ENCODE measurements around the gene ZMIZ1.
A peak's percentile ranks its signal among the peaks of the same experiment; 100 is the strongest.

Gene ZMIZ1

GRCh38 chr10:79310911-79311573, 242.3 kb downstream of the ZMIZ1 start:
- DNase-seq (ENCODE audit: low read depth) = no peak

DNA sequence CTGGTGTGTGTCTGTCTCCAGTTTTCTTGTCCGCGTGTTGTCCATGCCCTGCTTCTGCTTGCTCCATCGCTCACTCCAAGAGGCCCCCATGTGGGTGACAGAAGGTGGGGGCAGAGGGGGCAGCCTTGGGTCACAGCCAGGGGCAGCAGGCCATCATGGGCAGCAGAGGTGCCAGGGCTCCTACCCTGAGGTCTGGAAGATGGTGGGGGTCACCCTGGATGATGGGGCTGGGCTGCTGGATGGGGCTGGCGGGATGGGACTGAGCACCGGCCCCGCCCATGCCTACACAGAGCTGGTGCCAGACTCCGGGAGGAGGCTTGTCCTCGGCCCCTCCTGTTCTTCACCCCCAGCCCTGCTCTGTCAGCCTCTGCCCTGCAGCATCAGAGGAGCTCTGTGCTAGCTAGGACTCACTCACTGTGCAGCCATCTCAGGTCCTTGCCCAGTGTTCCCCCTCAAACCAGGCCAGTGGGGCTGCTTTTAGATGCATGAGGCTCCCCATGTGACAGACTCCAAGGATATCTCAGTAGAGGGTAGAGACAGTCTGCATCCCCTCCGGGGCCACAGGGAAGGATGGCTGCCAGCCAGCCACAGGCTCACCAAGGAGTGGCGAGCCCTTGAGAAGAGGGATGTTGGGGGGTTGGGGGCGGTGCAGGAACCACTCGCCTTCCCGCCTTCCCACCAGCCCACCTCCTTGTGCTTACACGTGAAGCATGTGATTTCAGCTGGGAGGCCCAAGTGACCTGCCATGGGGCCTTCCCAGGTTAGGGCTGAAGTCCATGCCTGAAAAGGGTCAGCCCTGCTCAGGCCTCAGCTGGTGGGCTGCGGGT, 243.0 kb downstream of the ZMIZ1 start:
- no peak for DNase-seq (ENCODE audit: low read depth)

GRCh38 chr10:79312601-79313187, 243.9 kb downstream of the ZMIZ1 start:
- no peak for DNase-seq (ENCODE audit: low read depth)

GRCh38 chr10:79313320-79313719, 244.6 kb downstream of the ZMIZ1 start:
- no peak for DNase-seq (ENCODE audit: low read depth)

DNA sequence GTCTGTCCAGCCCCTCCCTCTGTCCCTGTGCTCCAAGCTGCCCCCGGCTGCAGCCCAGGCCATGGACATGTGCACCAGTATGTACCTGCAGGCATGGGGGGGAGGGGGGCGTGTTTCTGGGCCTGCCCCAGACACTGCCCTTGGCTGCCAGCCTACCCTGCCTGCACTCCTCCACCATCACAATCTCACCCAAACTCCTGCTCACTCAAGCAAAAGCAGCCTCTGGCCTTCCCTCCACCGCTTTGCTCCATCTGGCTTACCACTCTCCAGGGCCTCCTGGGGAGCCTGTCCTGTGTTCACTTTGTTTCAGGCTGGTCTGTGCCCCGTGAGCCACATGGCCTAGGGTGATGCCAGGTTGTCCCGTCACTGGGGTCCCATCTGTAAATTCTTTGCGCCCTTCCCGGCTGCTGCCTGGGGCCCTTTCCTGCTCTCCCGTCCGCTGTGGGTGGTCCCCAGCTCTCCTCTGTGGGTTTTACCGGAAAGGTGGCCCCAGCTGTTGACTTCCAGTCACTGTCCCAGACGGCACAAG, 245.2 kb downstream of the ZMIZ1 start:
- DNase-seq (ENCODE audit: low read depth) = no peak

DNA sequence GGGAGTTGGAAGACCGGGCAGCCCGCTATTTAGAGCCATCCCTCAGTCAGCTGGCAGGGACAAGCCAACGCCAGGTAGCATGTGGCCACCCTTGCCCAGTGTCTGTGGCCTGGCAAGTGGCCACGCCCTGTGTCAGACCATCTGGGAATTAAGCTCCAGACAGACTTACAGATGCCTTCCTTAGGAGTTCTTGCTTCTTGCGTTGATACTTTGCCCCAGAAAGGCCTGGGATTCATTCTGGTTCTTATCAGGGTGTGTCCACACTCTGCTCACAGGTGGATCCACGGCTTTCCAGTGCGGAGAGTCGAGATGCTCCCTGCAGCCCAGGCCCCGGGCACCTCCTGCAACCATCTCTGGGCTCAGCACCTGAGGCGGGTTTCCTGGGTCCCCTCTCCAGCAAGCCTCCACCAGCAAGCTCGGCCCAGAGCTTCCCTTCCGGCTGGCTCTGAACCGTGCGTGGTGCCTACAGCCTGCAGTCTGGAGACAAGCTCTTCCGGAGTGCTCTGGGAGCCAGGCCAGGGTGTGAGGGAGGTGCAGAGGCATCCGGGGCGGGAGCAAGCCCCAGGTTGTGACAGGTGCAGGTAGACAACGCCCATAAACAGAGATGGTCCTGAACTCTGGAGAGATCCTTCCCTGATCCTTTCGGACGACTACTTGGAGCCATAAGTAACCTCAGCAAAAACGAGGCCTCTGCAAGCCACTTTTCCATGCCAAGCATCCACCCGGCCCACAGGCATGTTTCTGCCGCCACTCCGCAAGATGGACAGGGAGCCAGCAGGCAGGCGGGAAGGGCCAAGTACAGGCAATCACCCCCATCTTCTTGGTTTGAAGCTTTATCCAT, 246.2 kb downstream of the ZMIZ1 start:
- DNase-seq (ENCODE audit: low read depth) = no peak

DNA sequence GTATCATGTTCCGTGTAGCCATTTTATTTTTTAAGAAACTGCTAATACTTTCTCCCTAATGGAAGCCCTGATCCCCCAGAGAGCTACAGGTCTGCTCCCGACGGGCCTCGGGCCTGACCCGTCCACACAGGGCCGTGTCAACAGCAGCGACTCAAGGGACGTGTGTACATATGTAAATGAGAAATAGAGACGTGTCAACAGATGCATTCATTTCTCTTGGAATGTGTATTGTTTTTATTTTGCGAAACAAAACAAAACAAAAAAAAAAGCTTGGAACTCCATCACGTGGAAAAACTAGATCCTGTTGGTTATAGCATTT, 246.8 kb downstream of the ZMIZ1 start:
- DNase-seq (ENCODE audit: low read depth) = no peak

- no peak for DNase-seq (ENCODE audit: low read depth)
These were observed 248.1 kb downstream of the ZMIZ1 start for GRCh38 chr10:79316671-79317431.

DNA sequence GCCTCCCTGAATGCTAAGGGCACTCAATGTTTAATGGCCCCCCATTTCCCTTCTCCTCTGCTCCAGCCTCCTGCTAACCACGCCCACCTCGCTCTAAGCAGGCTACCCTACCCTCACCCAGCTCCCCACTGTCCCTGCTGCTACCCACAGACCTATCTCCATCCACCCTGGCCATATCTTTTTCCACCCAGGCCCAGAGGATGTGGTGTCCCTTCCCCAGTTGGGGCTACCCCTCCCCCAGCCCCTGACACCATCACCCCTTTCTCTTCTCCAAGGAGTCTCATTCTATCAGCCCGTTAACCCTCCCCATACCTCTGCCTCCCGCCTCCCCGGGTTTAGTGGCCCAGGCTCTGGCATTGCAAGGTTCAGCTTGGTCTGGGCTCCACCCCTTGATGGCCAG, 249.6 kb downstream of the ZMIZ1 start:
- DNase-seq (ENCODE audit: low read depth) = no peak

DNA sequence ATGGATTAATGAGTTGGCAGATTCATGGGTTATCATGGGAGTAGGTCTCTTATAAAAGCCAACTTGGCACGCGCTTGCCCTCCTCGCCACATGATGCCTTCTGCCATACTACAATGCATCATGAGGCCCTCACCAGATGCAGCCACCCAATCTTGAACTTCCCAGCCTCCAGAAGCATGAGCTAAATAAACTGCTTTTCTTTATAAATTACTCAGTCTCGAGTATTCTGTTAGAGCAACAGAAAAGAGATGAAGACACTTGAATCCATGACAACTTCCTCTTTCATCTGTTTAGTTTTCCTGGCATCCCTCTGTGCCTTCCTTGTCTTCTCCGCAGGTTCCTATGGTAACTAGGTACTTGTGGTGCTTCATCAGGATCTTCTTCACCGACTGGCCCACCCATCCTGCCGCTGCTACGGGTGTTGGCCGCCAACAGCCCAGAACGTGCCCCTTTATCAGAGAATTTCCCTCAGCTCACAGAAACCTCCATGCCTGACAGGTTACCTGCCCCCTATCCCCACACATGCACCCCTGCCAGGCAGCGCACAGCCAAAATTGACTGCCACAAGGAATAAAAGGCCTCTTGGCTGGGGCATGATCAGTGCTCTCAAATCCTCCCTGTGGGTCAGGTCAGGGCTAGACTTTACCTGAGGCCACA, 250.5 kb downstream of the ZMIZ1 start:
- no peak for DNase-seq (ENCODE audit: low read depth)

DNA sequence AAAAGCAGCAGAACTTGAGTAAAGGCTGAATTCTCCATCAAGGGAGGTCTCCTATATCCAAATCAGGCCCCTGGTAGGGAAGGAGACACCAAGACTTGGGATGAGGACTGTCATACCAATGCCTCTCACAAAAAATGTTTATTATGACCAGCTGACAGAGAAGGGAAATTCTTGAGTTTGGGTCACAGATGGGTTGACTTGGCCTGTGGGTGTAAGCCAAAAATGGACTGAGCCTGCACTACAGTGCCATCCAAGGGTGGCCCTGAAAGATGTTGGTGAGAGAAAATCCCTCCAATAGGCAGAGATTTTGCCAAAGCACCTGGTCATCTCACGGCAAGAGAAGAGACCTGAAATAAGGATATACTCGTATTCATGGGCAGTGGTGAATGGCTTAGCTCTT, 251.6 kb downstream of the ZMIZ1 start:
- DNase-seq (ENCODE audit: low read depth) = no peak

GRCh38 chr10:79320820-79321493, 252.2 kb downstream of the ZMIZ1 start:
- no peak for DNase-seq (ENCODE audit: low read depth)

DNA sequence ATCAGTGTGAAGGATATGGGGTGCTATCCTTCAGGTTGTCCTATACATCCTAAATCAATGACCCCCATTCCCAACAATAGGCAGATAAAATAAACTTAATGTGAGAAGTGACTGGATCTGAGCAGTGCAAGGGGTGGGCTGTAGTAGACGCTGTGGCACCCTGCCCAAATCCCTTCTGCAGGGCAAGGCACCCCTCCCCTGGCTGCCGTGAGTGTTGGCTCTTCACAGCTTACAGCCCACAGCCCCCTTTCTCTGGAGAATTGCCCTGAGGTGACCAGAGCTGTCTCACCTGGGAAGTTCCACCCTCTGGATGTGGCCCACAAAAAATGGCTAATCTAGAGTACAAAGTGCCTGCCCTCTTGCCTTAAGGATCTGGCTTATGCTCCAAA, 252.7 kb downstream of the ZMIZ1 start:
- DNase-seq (ENCODE audit: low read depth) = no peak

DNA sequence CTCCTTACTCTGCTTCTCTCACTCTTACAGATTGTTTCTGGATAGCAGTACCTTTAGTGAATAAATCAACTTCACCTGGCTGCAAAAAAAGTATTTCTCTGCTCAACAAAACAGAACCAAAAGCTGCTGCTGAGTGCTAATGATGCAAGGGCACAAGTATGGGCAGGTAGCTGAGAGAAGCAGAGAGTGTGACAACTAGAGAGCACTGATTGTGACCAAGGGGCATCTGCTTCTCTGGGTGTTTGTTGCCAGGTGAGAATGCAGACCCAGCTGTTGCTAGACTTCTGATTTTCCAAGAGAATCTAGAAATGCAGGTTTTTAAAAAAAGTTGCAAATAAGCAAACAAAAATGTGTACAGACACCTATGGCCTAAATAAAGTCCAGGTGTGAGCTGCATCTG, 253.2 kb downstream of the ZMIZ1 start:
- no peak for DNase-seq (ENCODE audit: low read depth)

- DNase-seq (ENCODE audit: low read depth) = peak; percentile 73
These were observed 254.1 kb downstream of the ZMIZ1 start for GRCh38 chr10:79322616-79323543.

DNA sequence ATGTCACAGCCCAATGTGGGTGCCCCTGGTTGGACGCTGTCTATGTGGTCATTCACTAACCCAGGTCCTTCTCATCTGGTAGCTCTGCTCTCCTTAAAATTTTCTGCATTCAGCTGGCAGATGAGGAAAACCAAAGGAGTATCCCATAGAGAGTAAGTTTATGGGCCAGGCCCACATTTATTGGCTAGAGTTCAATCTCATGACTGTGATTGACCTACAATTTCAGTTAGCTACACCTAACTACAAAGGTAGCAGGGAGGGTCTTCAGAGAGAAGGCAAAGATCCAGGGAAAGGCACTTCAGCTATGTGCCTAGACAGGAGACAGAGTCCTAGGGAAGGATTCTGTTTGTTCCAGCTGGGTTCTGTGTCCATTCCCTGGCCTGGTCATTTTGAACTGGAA, 254.8 kb downstream of the ZMIZ1 start:
- no peak for DNase-seq (ENCODE audit: low read depth)

- DNase-seq (ENCODE audit: low read depth) = no peak
These were observed 255.4 kb downstream of the ZMIZ1 start for GRCh38 chr10:79324032-79324695.

DNA sequence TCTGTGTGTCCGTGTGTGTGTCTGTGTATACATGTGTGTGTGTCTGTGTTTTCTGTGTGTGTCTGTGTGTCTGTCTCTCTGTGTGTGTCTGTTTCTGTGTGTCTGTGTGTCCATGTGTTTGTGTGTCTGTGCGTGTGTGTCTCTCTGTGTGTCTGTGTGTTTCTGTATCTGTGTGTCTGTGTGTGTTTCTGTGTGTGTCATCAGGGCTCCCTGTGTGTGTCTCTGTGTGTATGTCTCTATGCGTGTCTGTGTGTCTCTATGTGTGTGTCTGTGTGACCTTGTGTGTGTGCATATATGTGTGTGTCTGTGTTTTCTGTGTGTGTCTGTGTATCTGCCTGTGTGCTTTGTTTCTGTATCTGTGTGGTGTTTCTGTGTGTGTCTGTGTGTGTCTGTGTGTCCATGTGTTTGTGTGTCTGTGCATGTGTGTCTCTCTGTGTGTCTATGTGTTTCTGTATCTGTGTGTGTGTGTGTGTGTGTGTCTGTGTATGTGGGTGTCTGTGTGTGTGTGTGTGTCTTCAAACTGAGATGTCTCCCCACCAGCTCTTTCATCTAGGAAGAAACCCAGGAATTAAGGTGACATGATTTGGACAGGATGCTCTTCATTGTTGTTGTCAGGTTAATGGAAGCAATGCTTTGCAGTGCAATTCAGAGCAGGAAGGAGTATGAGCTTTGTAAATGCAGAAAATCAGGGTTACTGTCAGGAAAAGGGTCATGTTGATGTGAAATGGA, 257.8 kb downstream of the ZMIZ1 start:
- DNase-seq (ENCODE audit: low read depth) = no peak

All from activated T-helper 1 cell treated with Interleukin-2 at 50 U/mL for 16 hours (primary cell).